Keratinocyte (primary cell): ENCODE results near the gene PRR5. TPM values are rescaled to one million over a fixed set of nuclear protein-coding genes. Genes with fewer than 3 reads are reported as not detected.

ENCODE experiments used
- DNase-seq: peaks from one replicate; pipeline ENCODE4 v3.0.0-alpha.2; 2011; ENCODE audit warnings: low read depth, missing footprints, low spot score
- FAIRE-seq: peaks from 2 replicates; lab custom pipeline; 2011; peaks lifted over from hg19 to GRCh38; lab: Jason Lieb, UNC
- H2AFZ ChIP-seq: 2 replicates; pipeline ENCODE4 v1.6.0; 2012; ENCODE audit warnings: low read length, control low read depth, inconsistent platforms; ENCODE audit not compliant: control insufficient read depth
- H3K27ac ChIP-seq: 2 replicates; pipeline ENCODE4 v1.5.1; 2011; ENCODE audit warnings: low read length; ENCODE audit not compliant: control insufficient read depth, insufficient read depth
- H3K27me3 ChIP-seq: 3 replicates; pipeline ENCODE4 v1.6.0; 2011; ENCODE audit warnings: low read length; ENCODE audit not compliant: control insufficient read depth, insufficient read depth; ENCODE audit errors: extremely low read depth
- H3K36me3 ChIP-seq, 2 experiments: 2 replicates in 1 of 2; 3 replicates in 1 of 2; pipeline ENCODE4 v1.5.1; 2011; ENCODE audit warnings: low read length in 2 of 2, mild to moderate bottlenecking in 1 of 2; ENCODE audit not compliant: control insufficient read depth in 2 of 2, insufficient read depth in 2 of 2; ENCODE audit errors: extremely low read depth in 1 of 2
- H3K4me1 ChIP-seq: 3 replicates; pipeline ENCODE4 v1.5.1; 2011; ENCODE audit warnings: low read length; ENCODE audit not compliant: control insufficient read depth, insufficient read depth; ENCODE audit errors: extremely low read depth
- H3K4me2 ChIP-seq: 3 replicates; pipeline ENCODE4 v1.6.0; 2011; ENCODE audit warnings: low read depth, low read length; ENCODE audit not compliant: control insufficient read depth, insufficient read depth; ENCODE audit errors: extremely low read depth
- H3K4me3 ChIP-seq, 3 experiments: fragments of 200-600 bp in 1 of 3; sonication (generic) in 1 of 3; 2 replicates in 2 of 3; 3 replicates in 1 of 3; pipeline ENCODE4 v1.5.1; 2011 to 2016; ENCODE audit warnings: low read length in 3 of 3, mild to moderate bottlenecking in 3 of 3, control low read depth in 2 of 3, inconsistent platforms in 1 of 3, low read depth in 1 of 3, mixed read lengths in 1 of 3, mixed run types in 1 of 3, moderate library complexity in 1 of 3; ENCODE audit not compliant: control insufficient read depth in 2 of 3, insufficient read depth in 2 of 3; ENCODE audit errors: extremely low read depth in 1 of 3
- H3K79me2 ChIP-seq: 2 replicates; pipeline ENCODE4 v1.6.0; 2012; ENCODE audit warnings: low read length; ENCODE audit not compliant: control insufficient read depth, insufficient read depth
- H3K9ac ChIP-seq: 3 replicates; pipeline ENCODE4 v1.6.0; 2011; ENCODE audit warnings: low read length; ENCODE audit not compliant: control insufficient read depth, insufficient read depth; ENCODE audit errors: extremely low read depth
- H3K9me1 ChIP-seq: 3 replicates; pipeline ENCODE4 v1.6.0; 2011; ENCODE audit warnings: low read length; ENCODE audit not compliant: control insufficient read depth, insufficient read depth; ENCODE audit errors: extremely low read depth
- H3K9me3 ChIP-seq: 2 replicates; pipeline ENCODE4 v1.5.1; 2012; ENCODE audit warnings: low read depth, low read length; ENCODE audit not compliant: control insufficient read depth
- H4K20me1 ChIP-seq: 3 replicates; pipeline ENCODE4 v1.6.0; 2011; ENCODE audit warnings: low read length; ENCODE audit not compliant: control insufficient read depth, insufficient read depth; ENCODE audit errors: extremely low read depth
- CTCF ChIP-seq, 3 experiments: IDR thresholded peaks in 1 of 3; conservative IDR thresholded peaks in 1 of 3; optimal IDR thresholded peaks in 1 of 3; 2 replicates in 2 of 3; 3 replicates in 1 of 3; pipeline versions ENCODE3 to v1.5.1; 2011; ENCODE audit warnings: low read length in 3 of 3, mild to moderate bottlenecking in 3 of 3, moderate library complexity in 2 of 3, control low read depth in 1 of 3, inconsistent platforms in 1 of 3; ENCODE audit not compliant: insufficient read depth in 2 of 3; ENCODE audit errors: extremely low read depth in 1 of 3
- EZH2 ChIP-seq: IDR thresholded peaks from one replicate; pipeline ENCODE4 v1.6.1; 2012; ENCODE audit warnings: inconsistent platforms, mild to moderate bottlenecking, low read length, moderate library complexity
- dilution Hi-C: fragments of 300-500 bp; cut with MboI; formaldehyde crosslinking; loops from one replicate; pipeline ENCODE4 v1.7.0; 2020; ENCODE audit warnings: low sequenced_read_pairs; ENCODE audit not compliant: extremely low pct_ligation_motif_present
- polyA plus RNA-seq, 5 experiments: library from polyadenylated mRNA; depleted of rRNA in 3 of 5; stranded (reverse) in 3 of 5; stranded (forward) in 1 of 5; unstranded in 1 of 5; fragments of >200 nt; gene quantifications; 1 replicate in 1 of 5; 2 replicates in 3 of 5; 3 replicates in 1 of 5; pipeline versions ENCODE4 v1.2.1 to v1.2.3, GENCODE V29; 2011 to 2012; ENCODE audit warnings: missing spikeins in 2 of 5, low read depth in 1 of 5, low replicate concordance in 1 of 5

The PRR5 gene
- polyA plus RNA-seq, 1 donor (not counting 4 experiments of a cell fraction or from before 2014, with no cell fraction given) = 9.1 TPM

GRCh38 chr22:44748524-44748923 is 46.5 kb downstream of the PRR5 start:
- no peaks in the 10 kb centered on the region for H3K9me3 ChIP-seq
- no peak overlapping the region for H3K9ac ChIP-seq
- H3K4me2 ChIP-seq = no peak overlapping the region
- no peaks in the 10 kb centered on the region for H3K36me3 ChIP-seq
- TF ChIP-seq CTCF (optimal IDR thresholded peaks at IDR 0.05 in 1 of 3, IDR thresholded peaks at IDR 0.05 in 1 of 3, conservative IDR thresholded peaks at IDR 0.05 in 1 of 3; ENCODE audit: extremely low read depth in 1 of 3, insufficient read depth in 2 of 3, low read length in 3 of 3) = no peak
- no peak for TF ChIP-seq EZH2
- peaks cover 8% of the 10 kb centered on the region for H3K4me1 ChIP-seq
- DNase-seq (no peak), FAIRE-seq (no peak)
- H3K27ac ChIP-seq = no peak overlapping the region
- H3K4me3 ChIP-seq = no peak overlapping the region
- H3K9me1 ChIP-seq = no peaks in the 10 kb centered on the region
- dilution Hi-C loops = no loop called here
- H2AFZ ChIP-seq = no peak overlapping the region
- no peaks in the 10 kb centered on the region for H4K20me1 ChIP-seq
- H3K79me2 ChIP-seq = peaks cover 8% of the 10 kb centered on the region
- peaks cover 3% of the 10 kb centered on the region for H3K27me3 ChIP-seq

- no peak overlapping the region for H3K4me3 ChIP-seq
- peaks cover 4% of the 10 kb centered on the region for H4K20me1 ChIP-seq
- H3K79me2 ChIP-seq = peaks cover 26% of the 10 kb centered on the region
- peaks cover 28% of the 10 kb centered on the region for H3K4me1 ChIP-seq
- H3K27ac ChIP-seq = no peak overlapping the region
- DNase-seq (no peak), FAIRE-seq (no peak)
- dilution Hi-C loops = no loop called here
- peaks cover 6% of the 10 kb centered on the region for H3K9me1 ChIP-seq
- no peak overlapping the region for H2AFZ ChIP-seq
- H3K9me3 ChIP-seq = no peaks in the 10 kb centered on the region
- H3K27me3 ChIP-seq = peaks cover 3% of the 10 kb centered on the region
- no peaks in the 10 kb centered on the region for H3K36me3 ChIP-seq
- no peak for TF ChIP-seq CTCF (optimal IDR thresholded peaks at IDR 0.05 in 1 of 3, IDR thresholded peaks at IDR 0.05 in 1 of 3, conservative IDR thresholded peaks at IDR 0.05 in 1 of 3; ENCODE audit: extremely low read depth in 1 of 3, insufficient read depth in 2 of 3, low read length in 3 of 3)
- no peak for TF ChIP-seq EZH2
- no peak overlapping the region for H3K4me2 ChIP-seq
- H3K9ac ChIP-seq = no peak overlapping the region
Measured at GRCh38 chr22:44750481-44750880, 48.5 kb downstream of the PRR5 start.
